Measurements from ENCODE around the gene GOT1.
A peak's percentile ranks its signal among the peaks of the same experiment; 100 is the strongest.

Gene GOT1

DNA sequence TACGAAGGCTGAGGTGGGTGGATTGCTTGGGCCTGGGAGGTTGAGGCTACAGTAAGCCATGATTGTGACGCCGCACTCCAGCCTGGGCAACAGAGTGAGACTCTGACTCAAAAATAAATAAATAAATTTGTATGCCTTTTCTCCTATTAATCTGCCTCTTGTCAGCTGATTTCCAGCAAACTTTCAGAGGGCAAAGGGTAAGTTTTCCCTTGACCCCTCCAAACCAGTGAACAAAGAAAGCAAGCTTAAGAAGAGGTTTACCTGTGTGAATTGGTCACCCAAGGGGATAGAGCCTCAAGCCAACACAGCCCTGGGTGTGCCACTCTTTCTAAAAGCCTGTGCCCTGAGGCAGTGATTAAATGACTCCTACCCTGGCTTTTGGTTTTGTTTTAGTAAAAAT, 30.8 kb downstream of the GOT1 start:
- Histone ChIP-seq H2AFZ (ENCODE audit: low read depth, low read length) (no peak overlapping the region), H3K27me3 (ENCODE audit: low read depth, low read length) (no peaks in the 10 kb centered on the region), H3K36me3 (replicated peaks; ENCODE audit: low read depth, low read length) (no peaks in the 10 kb centered on the region), H3K4me1 (ENCODE audit: low read length) (peaks cover 6% of the 10 kb centered on the region), H3K9ac (ENCODE audit: low read length) (no peak overlapping the region), H3K9me3 (ENCODE audit: insufficient read depth, low read length) (no peaks in the 10 kb centered on the region), H3K4me3 (ENCODE audit: low read length) (no peak overlapping the region), H4K20me1 (ENCODE audit: insufficient read depth, low read length) (no peaks in the 10 kb centered on the region), H3K4me2 (ENCODE audit: low read length) (no peak overlapping the region), H3K79me2 (ENCODE audit: low read length) (no peaks in the 10 kb centered on the region), H3K27ac (ENCODE audit: low read length) (no peak overlapping the region)
- TF ChIP-seq, protein P1, sequence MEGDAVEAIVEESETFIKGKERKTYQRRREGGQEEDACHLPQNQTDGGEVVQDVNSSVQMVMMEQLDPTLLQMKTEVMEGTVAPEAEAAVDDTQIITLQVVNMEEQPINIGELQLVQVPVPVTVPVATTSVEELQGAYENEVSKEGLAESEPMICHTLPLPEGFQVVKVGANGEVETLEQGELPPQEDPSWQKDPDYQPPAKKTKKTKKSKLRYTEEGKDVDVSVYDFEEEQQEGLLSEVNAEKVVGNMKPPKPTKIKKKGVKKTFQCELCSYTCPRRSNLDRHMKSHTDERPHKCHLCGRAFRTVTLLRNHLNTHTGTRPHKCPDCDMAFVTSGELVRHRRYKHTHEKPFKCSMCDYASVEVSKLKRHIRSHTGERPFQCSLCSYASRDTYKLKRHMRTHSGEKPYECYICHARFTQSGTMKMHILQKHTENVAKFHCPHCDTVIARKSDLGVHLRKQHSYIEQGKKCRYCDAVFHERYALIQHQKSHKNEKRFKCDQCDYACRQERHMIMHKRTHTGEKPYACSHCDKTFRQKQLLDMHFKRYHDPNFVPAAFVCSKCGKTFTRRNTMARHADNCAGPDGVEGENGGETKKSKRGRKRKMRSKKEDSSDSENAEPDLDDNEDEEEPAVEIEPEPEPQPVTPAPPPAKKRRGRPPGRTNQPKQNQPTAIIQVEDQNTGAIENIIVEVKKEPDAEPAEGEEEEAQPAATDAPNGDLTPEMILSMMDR (IDR thresholded peaks at IDR 0.05; ENCODE audit: low read depth, low read length), result no peak
- TF ChIP-seq EZH2phosphoT487 (IDR thresholded peaks at IDR 0.05; ENCODE audit: low read depth), result no peak

DNA sequence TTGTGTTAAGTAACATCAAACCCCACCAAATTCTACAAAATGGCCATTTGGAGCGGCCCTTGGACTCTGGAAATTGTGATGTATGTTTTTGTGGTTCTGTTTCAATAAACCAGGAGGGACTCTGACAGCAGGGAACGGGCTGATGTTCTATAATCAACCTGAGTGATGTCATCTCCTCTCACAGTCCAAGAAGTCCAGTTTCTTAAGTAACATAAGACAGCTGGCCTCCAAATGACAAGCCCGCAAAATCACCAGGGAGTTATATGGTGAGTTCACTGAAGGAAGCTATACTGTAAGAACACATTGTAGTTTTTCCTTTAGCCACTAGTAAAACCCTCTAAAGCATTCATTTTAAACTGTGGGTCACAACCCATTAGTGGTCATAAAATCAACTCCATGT, 34.0 kb downstream of the GOT1 start:
- no peaks in the 10 kb centered on the region for H4K20me1 ChIP-seq (ENCODE audit: insufficient read depth, low read length)
- no peaks in the 10 kb centered on the region for H3K27me3 ChIP-seq (ENCODE audit: low read depth, low read length)
- peaks cover 16% of the 10 kb centered on the region for H3K4me1 ChIP-seq (ENCODE audit: low read length)
- no peaks in the 10 kb centered on the region for H3K79me2 ChIP-seq (ENCODE audit: low read length)
- H3K27ac ChIP-seq (ENCODE audit: low read length), result no peak overlapping the region
- H3K4me3 ChIP-seq (ENCODE audit: low read length), result no peak overlapping the region
- no peak overlapping the region for H2AFZ ChIP-seq (ENCODE audit: low read depth, low read length)
- H3K9me3 ChIP-seq (ENCODE audit: insufficient read depth, low read length), result no peaks in the 10 kb centered on the region
- no peaks in the 10 kb centered on the region for H3K36me3 ChIP-seq (replicated peaks; ENCODE audit: low read depth, low read length)
- H3K9ac ChIP-seq (ENCODE audit: low read length), result no peak overlapping the region
- TF ChIP-seq EZH2phosphoT487 (IDR thresholded peaks at IDR 0.05; ENCODE audit: low read depth), result no peak
- TF ChIP-seq, protein P1 (IDR thresholded peaks at IDR 0.05; ENCODE audit: low read depth, low read length), result no peak
- no peak overlapping the region for H3K4me2 ChIP-seq (ENCODE audit: low read length)

DNA sequence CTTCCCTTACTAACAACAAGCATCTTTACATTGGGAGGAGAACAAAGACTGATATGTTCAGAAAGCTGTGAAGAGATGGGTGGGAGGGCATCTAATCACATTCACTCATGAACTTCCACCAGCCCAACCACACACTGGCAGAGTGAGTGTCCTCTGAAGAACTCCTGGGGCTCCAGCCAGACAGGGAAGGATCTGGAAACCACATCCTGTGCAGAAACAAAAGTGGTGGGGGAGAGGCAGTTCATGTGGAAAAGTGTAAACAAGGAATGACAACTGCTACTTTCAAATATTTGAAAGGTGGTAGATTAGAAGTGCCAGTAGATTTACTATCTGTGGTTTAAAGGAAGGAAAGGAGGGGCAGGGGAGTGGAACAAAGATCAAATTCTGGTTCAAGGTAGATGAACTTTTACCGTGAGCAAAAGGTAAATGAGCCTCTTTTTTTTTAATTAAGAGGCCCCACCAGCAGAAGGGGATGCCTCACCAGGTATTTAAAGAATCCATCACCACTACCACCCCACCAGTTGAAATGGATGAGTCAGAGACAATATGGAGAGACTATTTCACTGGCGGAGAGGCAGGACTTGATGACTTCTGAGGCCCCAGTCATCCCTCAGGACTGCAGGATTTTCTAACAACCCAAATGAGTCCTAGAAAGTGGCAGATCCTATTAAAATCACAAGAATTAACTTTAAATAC, 34.5 kb downstream of the GOT1 start:
- TF ChIP-seq EZH2phosphoT487 (IDR thresholded peaks at IDR 0.05; ENCODE audit: low read depth), result no peak
- TF ChIP-seq, protein P1 (IDR thresholded peaks at IDR 0.05; ENCODE audit: low read depth, low read length), result no peak
- H3K9ac ChIP-seq (ENCODE audit: low read length), result no peak overlapping the region
- H2AFZ ChIP-seq (ENCODE audit: low read depth, low read length), result no peak overlapping the region
- no peaks in the 10 kb centered on the region for H3K79me2 ChIP-seq (ENCODE audit: low read length)
- H3K36me3 ChIP-seq (replicated peaks; ENCODE audit: low read depth, low read length), result no peaks in the 10 kb centered on the region
- H3K4me2 ChIP-seq (ENCODE audit: low read length), result no peak overlapping the region
- H3K27me3 ChIP-seq (ENCODE audit: low read depth, low read length), result no peaks in the 10 kb centered on the region
- no peak overlapping the region for H3K27ac ChIP-seq (ENCODE audit: low read length)
- H3K4me1 ChIP-seq (ENCODE audit: low read length), result peaks cover 16% of the 10 kb centered on the region
- H3K9me3 ChIP-seq (ENCODE audit: insufficient read depth, low read length), result no peaks in the 10 kb centered on the region
- H3K4me3 ChIP-seq (ENCODE audit: low read length), result no peak overlapping the region
- H4K20me1 ChIP-seq (ENCODE audit: insufficient read depth, low read length), result no peaks in the 10 kb centered on the region

DNA sequence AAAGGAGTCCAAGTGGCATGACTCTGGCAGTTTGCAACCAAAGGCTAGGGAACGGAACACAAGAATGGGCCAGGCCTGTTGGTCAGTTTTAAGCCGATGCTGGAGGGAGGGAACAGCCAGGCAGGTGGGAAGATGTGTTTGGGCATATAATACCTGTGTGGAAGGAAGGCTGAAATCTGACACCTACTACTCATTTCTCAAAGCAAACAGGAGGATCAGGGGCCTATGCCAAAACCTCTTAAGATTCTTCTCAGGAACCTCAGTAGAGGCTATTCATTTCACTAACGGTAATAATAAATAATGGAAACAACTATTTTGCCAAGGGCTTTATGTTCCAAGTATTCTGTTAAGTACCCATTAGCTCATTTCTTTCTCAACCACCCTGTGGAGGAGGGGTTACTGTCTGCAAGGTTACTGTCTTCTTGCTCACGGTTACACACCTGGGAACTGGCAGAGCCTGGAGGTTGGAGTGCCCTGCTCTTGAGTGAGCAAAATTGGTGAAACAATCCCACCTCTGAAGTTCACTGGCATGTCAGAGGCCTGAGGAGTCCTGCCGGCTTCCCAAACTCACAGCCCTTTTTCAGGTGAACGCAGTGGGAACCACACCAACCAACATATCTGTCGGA, 35.5 kb downstream of the GOT1 start:
- Histone ChIP-seq H4K20me1 (ENCODE audit: insufficient read depth, low read length) (no peaks in the 10 kb centered on the region), H3K4me3 (ENCODE audit: low read length) (no peak overlapping the region), H3K27me3 (ENCODE audit: low read depth, low read length) (no peaks in the 10 kb centered on the region), H3K9ac (ENCODE audit: low read length) (no peak overlapping the region), H3K27ac (ENCODE audit: low read length) (no peak overlapping the region), H3K4me1 (ENCODE audit: low read length) (peaks cover 16% of the 10 kb centered on the region), H3K9me3 (ENCODE audit: insufficient read depth, low read length) (no peaks in the 10 kb centered on the region), H3K36me3 (replicated peaks; ENCODE audit: low read depth, low read length) (no peaks in the 10 kb centered on the region), H2AFZ (ENCODE audit: low read depth, low read length) (no peak overlapping the region), H3K4me2 (ENCODE audit: low read length) (peak overlapping the region; percentile 15; the same call in 1 of the 2 replicates), H3K79me2 (ENCODE audit: low read length) (no peaks in the 10 kb centered on the region)
- no peak for TF ChIP-seq EZH2phosphoT487 (IDR thresholded peaks at IDR 0.05; ENCODE audit: low read depth)
- TF ChIP-seq, protein P1 (IDR thresholded peaks at IDR 0.05; ENCODE audit: low read depth, low read length), result no peak

All from OCI-LY3 (cell line).